ENCODE measurements around the gene PPP1R3C. TPM values are rescaled to one million over a fixed set of nuclear protein-coding genes. Genes with fewer than 3 reads are reported as not detected.

The PPP1R3C gene
- total RNA-seq, 1 experiment from 2014 or later, result not detected

GRCh38 chr10:91590904-91591796 is 41.7 kb downstream of the PPP1R3C start:
- Histone ChIP-seq H3K9me3 (ENCODE audit: low read length) (no peaks in the 10 kb centered on the region), H3K4me1 (ENCODE audit: low read length) (no peaks in the 10 kb centered on the region), H2AFZ (ENCODE audit: low read length) (no peak overlapping the region), H3K36me3 (ENCODE audit: insufficient read depth, low read length) (no peaks in the 10 kb centered on the region), H4K20me1 (ENCODE audit: insufficient read depth, low read depth, low read length) (no peaks in the 10 kb centered on the region), H3K9ac (ENCODE audit: low read length) (no peak overlapping the region), H3K4me3 (ENCODE audit: low read length) (no peak overlapping the region), H3K79me2 (ENCODE audit: low read length) (no peaks in the 10 kb centered on the region), H3K27ac (ENCODE audit: low read length) (no peak overlapping the region), H3K27me3 (ENCODE audit: low read length) (no peaks in the 10 kb centered on the region), H3K4me2 (ENCODE audit: low read depth, low read length, poor library complexity, severe bottlenecking) (no peak overlapping the region), H3K9me2 (replicated peaks; ENCODE audit: insufficient read depth, low read length) (no peaks in the 10 kb centered on the region)
- DNase-seq, result no peak

- Histone ChIP-seq H3K9ac (ENCODE audit: low read length) (no peak overlapping the region), H3K9me2 (replicated peaks; ENCODE audit: insufficient read depth, low read length) (no peaks in the 10 kb centered on the region), H2AFZ (ENCODE audit: low read length) (no peak overlapping the region), H3K79me2 (ENCODE audit: low read length) (no peaks in the 10 kb centered on the region), H4K20me1 (ENCODE audit: insufficient read depth, low read depth, low read length) (no peaks in the 10 kb centered on the region), H3K4me2 (ENCODE audit: low read depth, low read length, poor library complexity, severe bottlenecking) (no peak overlapping the region), H3K27me3 (ENCODE audit: low read length) (no peaks in the 10 kb centered on the region), H3K4me3 (ENCODE audit: low read length) (no peak overlapping the region), H3K27ac (ENCODE audit: low read length) (no peak overlapping the region), H3K36me3 (ENCODE audit: insufficient read depth, low read length) (no peaks in the 10 kb centered on the region), H3K9me3 (ENCODE audit: low read length) (no peaks in the 10 kb centered on the region), H3K4me1 (ENCODE audit: low read length) (no peaks in the 10 kb centered on the region)
- DNase-seq, result no peak
Measured at GRCh38 chr10:91590142-91590903, 42.5 kb downstream of the PPP1R3C start.

- H3K4me2 ChIP-seq (ENCODE audit: low read depth, low read length, poor library complexity, severe bottlenecking), result no peak overlapping the region
Measured at GRCh38 chr10:91589658-91590035, 43.2 kb downstream of the PPP1R3C start.

GRCh38 chr10:91589015-91589657 is 43.7 kb downstream of the PPP1R3C start:
- Histone ChIP-seq H3K27me3 (ENCODE audit: low read length) (no peaks in the 10 kb centered on the region), H3K9me2 (replicated peaks; ENCODE audit: insufficient read depth, low read length) (no peaks in the 10 kb centered on the region), H3K9me3 (ENCODE audit: low read length) (no peaks in the 10 kb centered on the region), H3K4me2 (ENCODE audit: low read depth, low read length, poor library complexity, severe bottlenecking) (no peak overlapping the region), H4K20me1 (ENCODE audit: insufficient read depth, low read depth, low read length) (no peaks in the 10 kb centered on the region), H3K79me2 (ENCODE audit: low read length) (no peaks in the 10 kb centered on the region), H3K9ac (ENCODE audit: low read length) (no peak overlapping the region), H3K36me3 (ENCODE audit: insufficient read depth, low read length) (no peaks in the 10 kb centered on the region), H3K4me3 (ENCODE audit: low read length) (no peak overlapping the region), H3K4me1 (ENCODE audit: low read length) (no peaks in the 10 kb centered on the region), H2AFZ (ENCODE audit: low read length) (no peak overlapping the region), H3K27ac (ENCODE audit: low read length) (no peak overlapping the region)
- DNase-seq, result no peak

More at GRCh38 chr10:91589658-91590035, 43.2 kb downstream of the PPP1R3C start:
- Histone ChIP-seq H3K36me3 (ENCODE audit: insufficient read depth, low read length) (no peaks in the 10 kb centered on the region), H3K27me3 (ENCODE audit: low read length) (no peaks in the 10 kb centered on the region), H3K4me1 (ENCODE audit: low read length) (no peaks in the 10 kb centered on the region), H3K79me2 (ENCODE audit: low read length) (no peaks in the 10 kb centered on the region), H3K4me3 (ENCODE audit: low read length) (no peak overlapping the region), H3K9me2 (replicated peaks; ENCODE audit: insufficient read depth, low read length) (no peaks in the 10 kb centered on the region), H2AFZ (ENCODE audit: low read length) (no peak overlapping the region), H3K9me3 (ENCODE audit: low read length) (no peaks in the 10 kb centered on the region), H3K27ac (ENCODE audit: low read length) (no peak overlapping the region), H4K20me1 (ENCODE audit: insufficient read depth, low read depth, low read length) (no peaks in the 10 kb centered on the region), H3K9ac (ENCODE audit: low read length) (no peak overlapping the region)
- DNase-seq, result no peak

GRCh38 chr10:91587710-91588638 is 44.9 kb downstream of the PPP1R3C start:
- no peaks in the 10 kb centered on the region for H3K4me1 ChIP-seq (ENCODE audit: low read length)
- H3K4me2 ChIP-seq (ENCODE audit: low read depth, low read length, poor library complexity, severe bottlenecking), result no peak overlapping the region
- H3K4me3 ChIP-seq (ENCODE audit: low read length), result no peak overlapping the region
- no peak overlapping the region for H3K27ac ChIP-seq (ENCODE audit: low read length)
- H3K79me2 ChIP-seq (ENCODE audit: low read length), result no peaks in the 10 kb centered on the region
- no peaks in the 10 kb centered on the region for H3K9me2 ChIP-seq (replicated peaks; ENCODE audit: insufficient read depth, low read length)
- no peaks in the 10 kb centered on the region for H4K20me1 ChIP-seq (ENCODE audit: insufficient read depth, low read depth, low read length)
- H3K9ac ChIP-seq (ENCODE audit: low read length), result no peak overlapping the region
- no peaks in the 10 kb centered on the region for H3K27me3 ChIP-seq (ENCODE audit: low read length)
- H3K36me3 ChIP-seq (ENCODE audit: insufficient read depth, low read length), result no peaks in the 10 kb centered on the region
- no peaks in the 10 kb centered on the region for H3K9me3 ChIP-seq (ENCODE audit: low read length)
- no peak overlapping the region for H2AFZ ChIP-seq (ENCODE audit: low read length)
- DNase-seq, result no peak

- no peak for DNase-seq
- Histone ChIP-seq H2AFZ (ENCODE audit: low read length) (no peak overlapping the region), H3K9me3 (ENCODE audit: low read length) (no peaks in the 10 kb centered on the region), H3K27me3 (ENCODE audit: low read length) (no peaks in the 10 kb centered on the region), H3K4me3 (ENCODE audit: low read length) (no peak overlapping the region), H3K4me2 (ENCODE audit: low read depth, low read length, poor library complexity, severe bottlenecking) (no peak overlapping the region), H4K20me1 (ENCODE audit: insufficient read depth, low read depth, low read length) (no peaks in the 10 kb centered on the region), H3K4me1 (ENCODE audit: low read length) (no peaks in the 10 kb centered on the region), H3K79me2 (ENCODE audit: low read length) (no peaks in the 10 kb centered on the region), H3K9me2 (replicated peaks; ENCODE audit: insufficient read depth, low read length) (no peaks in the 10 kb centered on the region), H3K27ac (ENCODE audit: low read length) (no peak overlapping the region), H3K9ac (ENCODE audit: low read length) (no peak overlapping the region), H3K36me3 (ENCODE audit: insufficient read depth, low read length) (no peaks in the 10 kb centered on the region)
Measured at GRCh38 chr10:91582153-91582554, 50.7 kb downstream of the PPP1R3C start.

GRCh38 chr10:91579329-91579985 is 53.4 kb downstream of the PPP1R3C start:
- no peak for DNase-seq
- Histone ChIP-seq H3K4me2 (ENCODE audit: low read depth, low read length, poor library complexity, severe bottlenecking) (no peak overlapping the region), H3K27me3 (ENCODE audit: low read length) (no peaks in the 10 kb centered on the region), H3K36me3 (ENCODE audit: insufficient read depth, low read length) (no peaks in the 10 kb centered on the region), H3K4me3 (ENCODE audit: low read length) (no peak overlapping the region), H3K4me1 (ENCODE audit: low read length) (no peaks in the 10 kb centered on the region), H3K27ac (ENCODE audit: low read length) (no peak overlapping the region), H3K79me2 (ENCODE audit: low read length) (no peaks in the 10 kb centered on the region), H2AFZ (ENCODE audit: low read length) (no peak overlapping the region), H3K9me2 (replicated peaks; ENCODE audit: insufficient read depth, low read length) (no peaks in the 10 kb centered on the region), H3K9me3 (ENCODE audit: low read length) (no peaks in the 10 kb centered on the region), H3K9ac (ENCODE audit: low read length) (no peak overlapping the region), H4K20me1 (ENCODE audit: insufficient read depth, low read depth, low read length) (no peaks in the 10 kb centered on the region)

Measured in Karpas-422 (cell line).